Jurkat, Clone E6-1 (cell line): ENCODE measurements around the gene CNGA1. TPM values are rescaled to one million over a fixed set of nuclear protein-coding genes. Genes with fewer than 3 reads are reported as not detected.
A peak's percentile ranks its signal among the peaks of the same experiment; 100 is the strongest.

Experiments used
- DNase-seq: peaks from one replicate; pipeline ENCODE4 v3.0.0-alpha.2; 2011; ENCODE audit warnings: low read depth, low spot score
- H3K4me3 ChIP-seq: 2 replicates; pipeline ENCODE4 v1.5.1; 2011; ENCODE audit warnings: mild to moderate bottlenecking, low read length, control low read depth, moderate library complexity
- polyA plus RNA-seq: library from polyadenylated mRNA; unstranded; fragments of >200 nt; gene quantifications from one replicate; pipeline ENCODE4 v1.2.1, GENCODE V29; 2012; ENCODE audit warnings: missing spikeins; ENCODE audit not compliant: insufficient read length, insufficient read depth

The CNGA1 gene
- polyA plus RNA-seq, result not detected

DNA sequence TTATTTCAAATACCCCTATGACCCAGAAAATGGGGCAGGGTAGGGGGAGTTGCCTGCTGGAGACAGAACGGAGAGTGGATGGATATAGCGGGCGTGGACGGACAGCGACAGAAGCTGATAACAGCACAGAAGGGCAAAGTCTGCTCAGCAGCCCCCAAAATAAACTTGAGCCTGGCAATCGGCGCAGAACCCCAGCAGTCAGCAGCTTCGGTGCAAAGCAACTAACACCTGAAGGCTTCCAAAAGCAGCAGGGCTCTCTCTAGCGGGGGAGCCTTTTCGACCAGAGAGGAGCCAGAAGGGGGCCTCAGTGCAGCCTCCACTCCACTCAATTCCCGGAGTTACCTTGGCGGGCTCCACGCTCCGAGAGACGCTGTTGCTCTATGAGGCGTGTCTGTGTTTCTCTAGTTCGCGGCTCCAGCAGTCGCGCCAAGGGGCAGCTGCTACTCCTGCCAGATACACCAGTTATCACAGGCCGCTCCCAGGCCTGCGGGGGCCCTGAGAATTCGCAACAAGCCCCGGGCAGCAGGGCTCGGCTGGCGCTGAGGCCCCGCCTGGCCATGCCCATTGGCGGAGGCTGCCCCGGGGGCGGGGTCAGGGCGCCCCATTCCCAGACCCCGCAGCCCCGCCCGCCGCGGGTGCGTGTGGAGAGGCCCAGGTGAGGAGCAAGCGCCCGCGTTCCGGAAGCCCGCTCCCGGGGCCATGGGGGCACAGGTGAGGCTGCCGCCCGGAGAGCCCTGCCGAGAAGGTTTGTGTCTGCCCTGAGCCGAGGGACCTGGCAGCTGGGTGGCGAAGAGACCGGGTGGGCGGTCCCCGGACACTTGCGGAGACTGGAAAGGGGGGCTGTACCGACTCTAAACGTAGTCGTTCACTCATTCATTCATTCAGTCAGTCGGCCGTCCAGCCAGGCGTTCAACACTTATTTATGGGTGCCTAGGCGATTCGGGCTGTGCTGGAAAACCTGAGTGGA, at the start of gene CNGA1, which contains the start of gene NIPAL1:
Gene CNGA1 (minus strand): TSS at position 541 of the 967 bp plus-strand sequence. CDS start 63,992 bp downstream, outside the sequence.
Gene NIPAL1 (plus strand): TSS at position 632 of the 967 bp plus-strand sequence. CDS start 68 bp downstream, at position 700.
- DNase-seq, result peak; percentile 9
- peak within 1 kb of the TSS; percentile 48 for H3K4me3 ChIP-seq

DNA sequence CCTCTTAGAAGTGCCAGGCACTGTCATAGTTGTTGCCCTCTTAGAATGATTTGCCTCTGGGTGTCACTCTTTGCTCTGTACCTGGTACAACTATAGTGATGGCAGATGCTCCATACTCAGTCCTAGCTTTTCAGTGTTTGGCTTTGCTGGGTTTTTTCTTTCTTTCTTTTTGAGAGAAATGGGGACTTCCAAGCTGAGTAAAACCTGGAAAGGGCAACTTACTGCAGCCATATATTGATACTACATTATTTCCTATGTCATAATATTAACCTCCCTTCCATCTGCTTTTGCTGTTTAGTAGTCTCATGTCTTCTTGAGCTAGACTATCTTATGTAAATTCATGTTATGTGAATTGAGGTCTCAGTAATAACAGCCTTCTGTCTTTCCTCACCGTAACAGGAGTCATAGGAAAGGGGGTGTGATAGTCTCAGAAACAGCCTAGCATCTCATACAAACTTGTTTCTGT, 49.1 kb upstream of the CNGA1 start:
- H3K4me3 ChIP-seq, result no peak overlapping the region
- DNase-seq, result no peak

DNA sequence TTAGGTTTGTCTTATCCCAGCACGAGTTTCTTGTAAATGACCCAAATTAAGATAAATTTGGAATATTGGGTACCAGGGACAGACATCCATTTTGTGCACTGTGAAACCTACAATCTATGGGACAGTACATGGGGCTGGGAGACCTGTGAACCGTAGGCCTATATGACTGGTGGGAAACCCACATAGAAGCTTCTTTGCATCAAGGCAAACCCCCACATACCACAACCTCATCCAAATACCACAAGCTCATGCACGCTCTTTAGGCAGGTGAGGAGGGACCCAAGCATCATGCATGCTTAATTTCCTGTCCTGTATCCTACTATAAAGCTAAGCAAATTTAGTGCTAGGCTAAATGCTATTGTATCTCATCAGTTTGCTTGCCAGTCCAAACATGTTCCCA, 47.9 kb upstream of the CNGA1 start:
- peak; percentile 35 for DNase-seq
- H3K4me3 ChIP-seq, result no peak overlapping the region

DNA sequence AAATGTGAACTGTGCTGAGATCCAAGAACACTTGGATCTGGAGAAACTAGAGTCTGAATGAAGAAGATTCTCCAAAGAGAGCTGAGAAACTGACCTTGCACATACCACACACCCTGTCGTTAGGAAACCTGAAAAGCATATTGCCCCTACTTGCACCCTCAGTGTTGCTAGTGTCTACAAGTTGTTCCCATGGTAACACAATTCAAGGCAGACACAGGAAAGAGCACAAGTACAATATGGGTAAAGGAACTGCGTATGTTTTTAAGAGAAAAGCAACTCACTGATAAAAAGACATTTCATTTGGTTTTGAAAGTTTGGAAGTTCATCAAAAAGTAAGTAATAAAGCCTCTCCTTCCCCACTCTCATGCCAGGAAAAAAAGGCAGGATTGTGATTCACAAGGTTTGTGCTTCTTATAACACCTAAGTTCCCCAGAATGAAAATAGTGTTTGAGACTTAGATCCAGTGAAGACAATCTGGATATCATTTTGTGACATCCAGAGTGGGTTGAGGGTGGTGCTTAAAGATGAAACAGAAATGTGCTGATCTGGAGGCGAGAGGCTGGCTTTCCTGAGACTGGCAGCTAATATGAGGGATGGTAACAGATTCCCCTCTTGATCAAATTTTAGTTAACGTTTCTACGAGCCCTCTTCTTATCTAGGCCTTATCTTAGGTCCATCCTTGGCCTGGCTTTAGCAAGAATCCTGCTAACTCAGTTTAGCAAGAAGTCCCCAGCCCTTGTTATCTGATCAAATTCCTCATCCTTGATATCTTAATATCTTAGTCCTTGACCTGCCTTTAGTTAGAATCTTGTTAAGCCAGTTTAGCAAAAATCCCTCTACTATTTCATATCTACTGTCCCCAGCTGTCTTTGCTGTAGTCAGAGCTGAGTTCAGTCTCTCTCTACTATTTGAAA, 42.4 kb upstream of the CNGA1 start:
- H3K4me3 ChIP-seq, result no peak overlapping the region
- no peak for DNase-seq

DNA sequence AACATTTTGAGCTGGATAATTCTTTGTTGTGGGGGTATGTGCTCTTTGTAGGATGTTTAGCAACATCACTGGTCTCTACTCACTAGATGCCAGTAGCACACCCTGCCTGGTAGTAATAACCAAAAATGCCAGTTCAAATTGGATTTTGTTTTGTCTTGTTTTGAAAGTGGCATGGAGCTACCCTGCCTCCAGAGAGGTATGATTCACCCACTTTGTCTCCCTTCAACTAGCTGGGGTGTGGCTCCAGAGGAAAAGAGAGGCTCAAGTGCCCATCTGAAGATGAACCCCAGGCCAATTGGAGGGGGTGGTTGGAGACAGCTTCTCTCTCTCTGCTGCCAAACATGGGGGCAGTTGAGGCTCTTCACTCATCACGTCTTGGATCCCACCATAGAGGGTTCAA, 34.6 kb upstream of the CNGA1 start:
- no peak for DNase-seq
- H3K4me3 ChIP-seq, result no peak overlapping the region

DNA sequence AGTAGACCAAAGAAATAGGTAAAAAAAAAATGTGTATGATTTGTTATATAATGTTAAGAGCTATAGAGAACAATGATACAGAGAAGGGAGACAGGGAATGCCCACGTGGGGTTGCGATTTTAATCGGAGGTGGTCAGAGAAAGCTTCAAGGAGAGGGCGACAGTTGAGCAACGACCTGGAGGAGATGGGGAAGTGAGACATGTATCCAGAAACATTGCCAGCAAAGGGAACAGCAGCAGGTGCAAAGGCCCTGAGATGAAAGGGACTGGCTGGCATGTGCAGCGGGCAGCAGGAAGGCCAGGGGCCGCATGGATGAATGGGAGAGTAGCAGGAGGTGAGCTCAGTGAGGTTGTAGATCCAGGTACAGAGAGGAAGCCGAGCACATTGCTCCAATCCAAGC, 33.0 kb upstream of the CNGA1 start:
- no peak overlapping the region for H3K4me3 ChIP-seq
- DNase-seq, result no peak

DNA sequence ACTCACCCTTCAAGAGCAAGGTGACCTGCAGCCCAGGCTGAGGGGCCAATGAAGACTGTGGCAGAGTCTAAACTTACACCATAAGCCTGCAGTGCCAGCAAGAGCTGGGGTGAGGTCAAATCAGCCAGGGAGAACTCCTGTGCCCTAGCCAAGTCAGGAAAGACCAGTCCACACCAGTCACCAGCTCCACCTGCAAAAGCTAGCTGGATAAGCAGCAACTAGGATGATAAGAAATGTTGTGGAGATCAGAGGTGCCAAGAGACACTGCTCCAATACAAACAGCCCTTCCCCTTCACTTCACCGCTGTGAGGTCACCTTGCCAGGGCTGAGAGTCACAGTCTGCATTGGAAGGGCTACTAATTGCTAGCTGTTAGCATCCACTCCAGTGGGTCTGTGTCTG, 31.4 kb upstream of the CNGA1 start:
- no peak overlapping the region for H3K4me3 ChIP-seq
- DNase-seq, result no peak

DNA sequence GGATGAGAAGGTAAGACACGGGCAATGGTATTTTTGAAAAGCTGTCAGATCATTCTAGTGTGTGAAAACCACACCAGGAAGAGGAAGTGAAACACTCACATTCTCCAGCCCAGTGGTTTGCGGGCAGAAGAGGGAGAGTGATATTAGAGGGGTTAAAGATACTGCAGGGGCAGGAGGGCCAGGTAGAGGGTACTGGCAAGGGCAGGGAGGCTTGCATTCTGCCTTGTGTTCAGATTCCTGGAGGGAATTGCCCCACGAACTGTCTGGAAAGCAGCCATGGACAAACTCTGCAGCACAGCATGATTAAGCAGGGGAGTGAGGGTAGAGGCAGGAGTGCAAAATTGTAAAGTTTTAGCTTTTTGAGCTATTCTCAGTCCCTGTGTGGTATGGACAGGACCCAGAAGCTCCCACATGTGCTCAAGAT, 31.0 kb upstream of the CNGA1 start:
- DNase-seq, result peak; percentile 12
- no peak overlapping the region for H3K4me3 ChIP-seq

DNA sequence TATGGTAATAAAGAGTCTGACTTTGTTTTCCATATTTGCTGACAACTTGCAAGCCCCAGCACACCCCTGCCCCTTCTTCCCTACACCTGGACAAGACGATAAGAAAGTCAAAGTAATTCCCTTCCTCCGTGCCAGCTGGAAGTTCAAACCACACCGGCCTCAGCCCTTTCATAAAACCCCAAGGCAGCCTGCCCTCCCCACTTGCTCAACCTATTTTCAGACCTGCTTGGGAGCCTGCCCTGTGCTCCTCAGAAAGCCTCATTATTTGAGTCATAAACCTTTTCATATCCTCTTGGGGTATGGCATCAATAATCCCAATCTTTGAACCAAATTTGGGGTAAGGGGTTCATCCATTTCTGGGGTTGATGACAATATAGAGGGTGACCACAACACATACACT, 29.6 kb upstream of the CNGA1 start:
- DNase-seq, result no peak
- no peak overlapping the region for H3K4me3 ChIP-seq

DNA sequence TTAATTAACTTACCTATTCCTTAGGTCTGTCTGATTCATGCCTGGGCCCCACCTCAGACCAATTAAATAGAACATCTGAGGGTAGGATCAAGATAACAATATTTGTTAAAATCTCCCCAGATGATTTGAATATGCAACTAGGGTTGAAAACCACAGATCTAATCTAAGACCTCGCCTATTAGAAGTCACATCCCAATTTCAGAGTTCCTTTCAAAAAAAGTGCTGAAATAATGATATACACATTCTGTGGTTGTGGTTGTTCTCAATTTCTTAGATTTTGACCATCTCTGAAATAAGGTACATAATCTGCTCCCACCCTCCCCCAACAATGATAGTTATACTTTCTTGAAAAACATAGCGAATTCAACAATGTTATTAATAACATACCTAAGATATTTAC, 27.8 kb upstream of the CNGA1 start:
- DNase-seq, result no peak
- H3K4me3 ChIP-seq, result no peak overlapping the region

DNA sequence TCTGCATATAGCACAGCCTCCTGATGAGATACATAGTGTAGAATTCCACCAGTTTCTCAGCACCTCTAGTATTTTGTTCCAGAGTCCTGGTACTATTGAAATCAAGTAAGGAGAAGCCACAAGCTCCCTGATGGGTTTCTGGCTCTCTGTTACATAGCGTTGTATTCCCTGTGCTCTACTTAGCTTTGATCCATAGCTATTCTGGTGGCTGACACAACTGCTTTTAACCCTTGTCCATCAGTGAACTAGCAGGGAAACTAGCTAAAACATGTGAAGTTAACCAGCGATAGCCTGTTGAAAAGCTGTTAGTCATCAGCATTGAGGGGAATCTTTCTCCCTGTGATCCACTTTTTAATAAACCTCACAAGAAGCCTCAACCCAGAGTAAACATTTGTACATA, 27.0 kb upstream of the CNGA1 start:
- no peak overlapping the region for H3K4me3 ChIP-seq
- no peak for DNase-seq

DNA sequence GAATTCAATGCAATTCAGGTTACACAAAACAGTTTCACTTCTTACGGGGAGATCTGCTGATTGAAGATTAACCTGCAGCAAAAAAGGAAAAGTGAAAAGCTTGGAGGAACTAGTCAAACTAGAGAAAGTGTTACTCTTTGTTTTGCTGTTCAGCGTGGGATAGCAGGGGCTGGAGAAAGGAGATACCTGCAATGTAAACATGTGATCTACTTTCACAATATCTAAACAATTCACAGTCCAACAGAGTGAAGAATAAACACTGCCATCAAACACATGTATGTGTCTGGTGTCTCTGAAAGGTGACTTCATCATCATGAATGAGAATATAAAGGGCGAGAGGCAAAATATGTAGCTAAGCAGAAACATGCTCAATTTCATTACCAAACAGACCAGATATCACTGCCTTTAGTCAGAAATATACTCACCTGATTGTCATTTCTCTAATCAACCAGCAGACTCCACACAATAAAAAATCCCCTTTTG, 26.5 kb upstream of the CNGA1 start:
- H3K4me3 ChIP-seq, result no peak overlapping the region
- no peak for DNase-seq

DNA sequence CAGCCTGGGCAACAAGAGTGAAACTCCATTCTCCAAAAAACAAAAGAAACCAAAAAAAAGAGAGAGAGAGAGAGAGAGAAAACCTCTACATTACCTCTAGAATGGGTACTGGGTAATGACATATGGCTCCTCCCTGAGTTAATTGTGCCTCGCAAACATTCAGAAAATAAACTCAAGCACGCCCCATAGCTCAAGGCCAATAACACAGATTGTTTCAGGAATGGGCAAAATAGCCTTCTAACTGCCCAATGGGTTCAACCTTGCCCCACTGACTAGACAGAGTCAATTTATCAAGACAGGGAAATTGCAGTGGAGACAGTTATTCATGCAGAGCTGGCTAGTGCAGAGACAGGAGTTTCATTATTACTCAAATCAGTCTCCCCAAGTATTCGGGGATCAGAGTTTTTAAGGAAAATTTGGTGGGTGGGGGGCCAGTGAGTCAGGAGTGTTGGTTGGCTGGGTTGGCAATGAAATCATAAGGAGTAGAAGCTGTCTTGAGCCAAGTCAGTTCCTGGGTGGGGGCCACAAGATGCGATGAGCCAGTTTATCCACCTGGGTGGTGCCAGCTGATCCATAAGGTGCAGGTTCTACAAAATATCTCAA, 25.2 kb upstream of the CNGA1 start:
- DNase-seq, result no peak

DNA sequence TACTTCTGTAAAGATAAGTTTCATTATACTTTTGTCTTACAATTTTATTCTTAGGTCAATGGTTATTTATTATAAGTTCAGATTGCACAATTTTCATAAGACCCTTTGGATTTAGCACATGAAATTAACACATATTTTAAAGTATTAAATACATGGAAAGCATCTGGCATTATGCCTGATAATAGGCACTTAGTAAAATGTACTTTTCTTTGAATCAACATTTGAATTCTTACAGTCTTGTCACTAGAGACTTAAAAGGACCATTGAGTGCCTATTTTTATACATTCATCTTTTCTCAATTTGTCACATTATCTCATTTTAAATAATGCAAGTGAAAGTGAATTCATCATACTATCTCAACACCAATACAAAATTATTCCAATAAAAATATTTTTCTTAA, 23.1 kb upstream of the CNGA1 start:
- DNase-seq, result no peak
- no peak overlapping the region for H3K4me3 ChIP-seq

More for the DNA sequence above, 25.2 kb upstream of the CNGA1 start:
- no peak overlapping the region for H3K4me3 ChIP-seq

DNA sequence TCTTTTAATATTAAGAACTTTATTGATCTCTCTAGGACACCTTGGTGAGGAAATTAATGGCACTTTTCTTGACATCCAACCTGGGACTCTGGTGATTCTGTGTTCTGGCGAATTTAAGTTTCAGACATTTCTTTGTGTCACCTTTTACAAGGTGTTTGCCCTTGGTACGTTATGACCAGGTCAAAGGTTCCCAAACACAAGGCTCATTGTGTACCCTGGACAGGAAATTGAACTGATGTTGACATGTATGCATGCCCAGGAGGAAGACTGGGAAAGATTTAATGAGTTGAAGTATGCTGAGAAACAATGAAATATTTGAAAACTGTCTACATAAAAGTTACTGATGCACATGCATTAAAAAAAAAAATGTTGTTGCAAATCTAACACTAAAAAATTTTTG, 22.2 kb upstream of the CNGA1 start:
- no peak for DNase-seq
- no peak overlapping the region for H3K4me3 ChIP-seq

DNA sequence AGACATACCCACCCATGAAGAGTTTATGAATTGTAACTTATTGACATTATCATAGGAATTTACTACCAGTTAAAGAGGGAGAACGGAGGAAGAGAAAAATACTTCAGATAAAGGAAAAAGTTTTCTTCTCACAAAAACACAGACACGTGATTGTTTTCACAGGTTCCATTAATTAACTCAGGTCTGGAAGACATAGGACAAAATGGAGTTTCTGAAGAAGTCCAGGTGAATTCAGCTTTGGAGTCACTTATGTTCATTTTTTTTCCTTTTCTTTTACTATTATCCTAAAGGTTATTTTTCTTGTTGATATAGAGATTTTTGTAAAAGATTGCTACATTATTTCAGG, 20.6 kb upstream of the CNGA1 start:
- H3K4me3 ChIP-seq, result no peak overlapping the region
- DNase-seq, result no peak

DNA sequence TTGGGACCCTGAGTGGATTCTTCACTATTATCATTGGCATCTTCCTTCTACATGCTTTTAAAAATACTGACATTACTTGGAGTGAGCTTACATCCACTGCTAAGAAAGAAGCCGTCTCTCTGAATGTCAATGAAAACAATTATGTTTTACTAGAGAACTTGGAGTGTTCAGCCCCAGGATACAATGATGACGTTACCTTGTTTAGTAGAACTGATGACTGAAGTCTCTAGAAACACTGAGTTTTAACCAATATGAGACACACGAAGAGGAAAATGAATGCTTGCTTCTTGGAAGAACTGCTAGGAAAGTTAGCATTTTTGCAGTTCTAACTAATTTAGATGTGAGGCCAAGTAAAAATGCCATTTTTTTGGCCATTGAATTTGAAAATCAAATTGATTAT, 19.5 kb upstream of the CNGA1 start:
- H3K4me3 ChIP-seq, result no peak overlapping the region
- DNase-seq, result no peak

DNA sequence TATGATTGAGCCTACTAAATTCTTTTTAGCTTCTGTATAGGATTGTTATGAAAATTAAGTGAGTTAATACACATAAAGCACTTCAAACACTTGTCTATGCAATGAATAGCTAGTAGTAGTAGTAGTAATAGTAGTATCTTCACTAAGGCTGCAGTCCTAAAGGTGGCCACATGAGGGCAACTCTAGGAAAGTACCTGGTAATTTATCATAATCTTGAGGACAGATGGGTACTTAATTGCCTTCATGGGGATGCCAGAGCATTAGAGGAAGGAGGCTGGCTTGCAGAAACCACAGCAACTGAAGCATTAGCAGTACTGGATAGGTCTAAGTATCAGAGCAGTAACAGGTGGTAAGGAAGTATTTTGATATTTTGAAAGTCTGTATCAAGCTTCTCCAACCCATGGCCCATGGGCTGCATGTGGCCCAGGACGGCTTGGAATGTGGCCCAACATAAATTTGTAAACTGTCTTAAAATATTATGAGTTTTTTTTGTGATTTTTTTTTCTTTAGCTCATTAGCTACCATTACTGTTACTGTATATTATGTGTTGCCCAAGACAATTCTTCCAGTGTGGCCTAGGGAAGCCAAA, 17.4 kb upstream of the CNGA1 start:
- DNase-seq, result peak; percentile 50

DNA sequence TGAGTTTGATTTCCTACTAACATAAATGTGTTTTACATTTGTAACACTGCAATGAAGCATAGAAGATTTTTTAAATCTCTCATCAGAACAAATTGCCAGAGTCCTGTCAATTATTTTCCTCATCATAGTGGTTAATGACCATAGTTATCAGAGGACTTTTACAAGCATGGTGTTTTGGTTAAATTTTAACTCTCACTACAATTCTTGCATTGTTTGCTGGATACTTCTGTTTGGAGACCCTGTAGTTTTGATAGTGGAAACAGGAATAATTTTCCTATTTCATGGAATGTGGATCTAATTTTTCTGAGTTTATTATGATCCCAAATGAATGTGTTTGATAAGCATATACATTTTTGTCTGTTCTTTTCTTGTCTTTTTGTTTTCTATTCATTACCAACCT, 16.9 kb upstream of the CNGA1 start:
- H3K4me3 ChIP-seq, result no peak overlapping the region
- no peak for DNase-seq

More for the DNA sequence above, 17.4 kb upstream of the CNGA1 start:
- no peak overlapping the region for H3K4me3 ChIP-seq
